IPS-NIHi7 (cell line): ENCODE data around the gene GPR137B.
"Not testable (repeated sequence)": the region's sequence is repeated elsewhere in the genome, so short reads cannot be mapped to it uniquely, and the experiment has no call there.

ENCODE experiments used
- DNase-seq: peaks from one replicate; pipeline ENCODE4 v3.0.0; 2012; ENCODE audit warnings: mixed read lengths; ENCODE audit errors: extremely low spot score

Gene GPR137B, protein sequence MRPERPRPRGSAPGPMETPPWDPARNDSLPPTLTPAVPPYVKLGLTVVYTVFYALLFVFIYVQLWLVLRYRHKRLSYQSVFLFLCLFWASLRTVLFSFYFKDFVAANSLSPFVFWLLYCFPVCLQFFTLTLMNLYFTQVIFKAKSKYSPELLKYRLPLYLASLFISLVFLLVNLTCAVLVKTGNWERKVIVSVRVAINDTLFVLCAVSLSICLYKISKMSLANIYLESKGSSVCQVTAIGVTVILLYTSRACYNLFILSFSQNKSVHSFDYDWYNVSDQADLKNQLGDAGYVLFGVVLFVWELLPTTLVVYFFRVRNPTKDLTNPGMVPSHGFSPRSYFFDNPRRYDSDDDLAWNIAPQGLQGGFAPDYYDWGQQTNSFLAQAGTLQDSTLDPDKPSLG

DNA sequence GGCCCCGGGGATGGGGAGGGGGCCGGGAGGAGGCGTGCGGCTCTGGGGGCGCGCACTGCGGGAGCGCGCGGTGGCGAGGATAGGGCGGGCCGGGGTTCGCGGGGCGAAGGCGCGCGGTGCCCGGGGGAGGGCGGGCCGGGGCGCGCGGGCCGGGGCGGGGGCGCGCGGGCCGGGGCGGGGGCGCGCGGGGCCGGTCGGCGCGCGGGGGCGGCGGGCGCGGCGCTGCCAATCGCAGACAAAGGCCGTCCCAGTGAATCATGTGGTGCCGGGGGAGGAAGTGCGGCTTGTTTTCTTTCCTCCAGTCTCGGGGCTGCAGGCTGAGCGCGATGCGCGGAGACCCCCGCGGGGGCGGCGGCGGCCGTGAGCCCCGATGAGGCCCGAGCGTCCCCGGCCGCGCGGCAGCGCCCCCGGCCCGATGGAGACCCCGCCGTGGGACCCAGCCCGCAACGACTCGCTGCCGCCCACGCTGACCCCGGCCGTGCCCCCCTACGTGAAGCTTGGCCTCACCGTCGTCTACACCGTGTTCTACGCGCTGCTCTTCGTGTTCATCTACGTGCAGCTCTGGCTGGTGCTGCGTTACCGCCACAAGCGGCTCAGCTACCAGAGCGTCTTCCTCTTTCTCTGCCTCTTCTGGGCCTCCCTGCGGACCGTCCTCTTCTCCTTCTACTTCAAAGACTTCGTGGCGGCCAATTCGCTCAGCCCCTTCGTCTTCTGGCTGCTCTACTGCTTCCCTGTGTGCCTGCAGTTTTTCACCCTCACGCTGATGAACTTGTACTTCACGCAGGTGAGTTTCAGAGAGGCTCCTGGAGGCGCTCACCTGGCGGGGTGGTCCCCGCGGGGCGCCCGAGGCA lies at the start of gene GPR137B:
GPR137B (plus strand) TSS at position 287 of the 851 bp plus-strand sequence; CDS start at position 371, 84 bp downstream.
- DNase-seq = peak; percentile 79

- DNase-seq = no peak
Observed at GRCh38 chr1:236092899-236093298, 49.4 kb upstream of the GPR137B start.

DNA sequence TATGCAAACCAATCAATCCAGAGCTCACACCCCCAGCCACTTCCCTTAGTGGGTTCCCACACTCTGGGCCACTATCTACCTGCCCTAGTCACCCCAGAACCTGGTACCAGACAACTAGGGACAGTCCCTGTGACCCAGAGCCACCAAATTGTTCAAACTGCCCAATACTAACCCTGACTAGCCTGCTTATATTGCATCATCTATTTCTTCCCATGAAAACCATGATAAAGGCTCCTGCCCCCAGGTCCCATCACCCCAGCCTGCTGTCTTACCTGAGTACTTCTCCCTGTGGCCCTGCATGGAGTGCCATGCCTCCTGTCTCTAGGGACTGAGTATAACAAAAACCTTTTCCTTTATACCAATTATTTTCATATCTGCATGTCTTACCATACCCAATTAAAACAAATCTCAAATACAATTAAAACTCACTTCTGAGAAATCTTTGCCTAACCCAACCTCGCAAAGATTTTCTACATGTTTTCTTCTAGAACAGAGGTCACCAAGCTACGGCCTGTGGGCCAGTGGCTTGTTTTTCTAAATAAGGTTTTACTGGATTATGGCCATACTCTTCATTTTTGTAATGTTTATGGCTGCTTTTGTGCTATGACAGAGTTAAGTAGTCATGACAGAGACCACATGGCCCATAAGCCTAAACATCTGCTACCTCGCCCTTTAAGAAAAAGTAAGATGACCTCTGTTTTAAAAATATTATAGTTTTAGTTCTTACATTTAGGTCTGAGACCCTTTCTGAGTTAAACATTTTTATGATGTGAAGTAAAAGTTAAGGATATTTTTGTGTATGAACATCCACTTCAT lies 46.4 kb upstream of the GPR137B start:
- no peak for DNase-seq

- DNase-seq = not testable (repeated sequence)
Observed at GRCh38 chr1:236096660-236097482, 45.5 kb upstream of the GPR137B start.

DNA sequence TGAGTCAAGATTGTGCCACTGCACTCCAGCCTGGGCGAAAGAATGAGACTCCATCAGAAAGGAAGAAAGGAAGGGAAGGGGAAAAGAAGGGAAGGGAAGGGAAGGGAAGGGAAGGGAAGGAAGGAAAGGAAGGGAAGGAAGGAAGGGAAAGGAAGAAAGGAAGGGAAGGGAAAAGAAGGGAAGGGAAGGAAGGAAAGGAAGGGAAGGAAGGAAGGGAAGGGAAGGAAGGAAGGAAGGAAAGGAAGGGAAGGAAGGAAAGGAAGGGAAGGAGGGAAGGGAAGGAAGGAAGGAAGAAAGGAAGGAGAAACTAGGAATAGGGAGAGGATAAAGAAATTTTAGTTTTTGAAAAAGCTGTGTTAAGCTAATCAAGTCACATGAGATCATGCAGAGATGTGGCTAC lies 44.1 kb upstream of the GPR137B start:
- no peak for DNase-seq

DNA sequence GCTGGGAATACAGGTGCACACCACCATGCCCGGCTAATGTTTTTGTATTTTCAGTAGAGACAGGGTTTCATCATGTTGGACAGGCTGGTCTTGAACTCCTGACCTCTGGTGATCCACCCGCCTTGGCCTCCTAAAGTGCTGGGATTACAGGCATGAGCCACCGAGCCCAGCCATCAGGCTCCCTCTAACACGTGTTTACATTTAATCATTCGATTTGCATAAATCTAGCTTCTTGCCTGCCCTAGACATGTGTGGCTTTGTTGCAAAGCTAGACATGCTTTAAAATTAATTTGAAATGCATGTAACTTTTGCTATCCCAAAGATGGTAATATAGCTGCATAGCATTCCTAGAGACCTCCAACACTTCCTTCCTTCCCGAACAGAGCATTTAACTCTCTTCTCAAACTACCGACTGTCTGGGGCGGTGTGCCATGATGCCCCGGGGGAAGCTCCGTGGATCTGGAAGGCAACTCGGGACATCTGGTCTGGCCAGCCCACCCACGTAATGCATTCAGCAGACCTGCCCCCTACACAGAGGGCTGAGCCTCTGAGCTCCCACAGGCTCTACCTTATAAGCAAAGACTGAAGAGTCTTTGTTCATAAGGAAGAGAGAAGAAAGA lies 42.9 kb upstream of the GPR137B start:
- DNase-seq = peak; percentile 8

DNA sequence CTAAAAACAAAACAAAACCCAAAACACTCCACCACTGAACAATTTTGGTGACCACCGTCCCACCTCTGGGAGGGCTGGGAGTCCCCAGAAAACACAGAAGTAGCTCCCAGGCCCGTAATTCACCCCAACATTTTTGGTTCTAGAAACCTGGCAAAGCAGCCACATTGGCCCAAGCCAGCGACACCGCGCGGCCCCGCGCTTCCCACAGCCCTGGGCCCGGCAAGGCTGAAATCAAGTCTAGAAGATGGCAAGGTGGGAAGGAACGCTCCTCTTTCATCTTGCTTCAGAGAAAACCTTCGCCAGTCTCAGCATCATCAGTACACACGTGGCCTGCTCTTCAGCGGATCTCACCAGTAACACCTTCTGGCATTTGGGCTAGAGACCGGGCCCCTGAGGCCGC lies 41.5 kb upstream of the GPR137B start:
- no peak for DNase-seq

- DNase-seq = no peak
Observed at GRCh38 chr1:236101233-236102200, 40.8 kb upstream of the GPR137B start.

DNA sequence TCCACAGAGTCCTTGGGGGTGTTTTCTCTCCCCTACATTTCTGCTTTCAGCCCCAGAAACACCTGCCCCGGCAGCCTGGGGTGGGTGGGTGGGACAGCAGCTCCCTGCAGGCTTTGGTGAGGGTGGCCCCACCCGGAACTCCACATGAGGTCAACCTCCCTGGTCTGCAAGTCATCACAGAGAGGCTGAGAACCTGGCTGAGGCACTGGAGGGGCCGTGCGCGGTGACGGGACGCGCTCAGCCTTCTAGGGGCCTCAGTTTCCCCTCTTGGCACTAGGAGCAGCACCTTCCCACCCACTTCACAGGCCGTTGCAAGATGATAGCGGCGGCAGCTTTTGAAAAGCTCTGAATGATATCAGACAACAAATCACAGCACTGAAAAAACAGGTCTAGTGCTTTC lies 39.7 kb upstream of the GPR137B start:
- no peak for DNase-seq

DNA sequence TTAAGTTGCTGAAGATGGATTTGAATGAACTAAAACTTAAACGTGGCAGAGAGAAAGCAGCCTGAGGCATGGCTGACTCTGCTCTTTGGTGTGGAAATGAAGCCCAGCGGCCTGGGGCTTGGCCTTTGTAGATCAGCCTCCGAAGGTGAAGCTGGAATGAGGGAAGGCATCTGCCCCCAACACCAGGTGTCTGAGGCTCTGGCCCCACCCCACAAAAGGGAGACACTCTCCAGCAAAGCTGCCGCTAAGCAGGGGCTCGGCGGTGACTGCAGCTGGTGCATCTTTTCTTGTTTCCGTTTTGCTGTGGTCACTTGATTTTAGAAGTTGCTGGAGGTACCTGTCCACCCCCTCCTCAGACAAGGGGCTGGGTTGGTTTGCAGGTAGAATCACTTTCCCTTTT lies 39.3 kb upstream of the GPR137B start:
- DNase-seq = peak; percentile 57

- peak; percentile 79 for DNase-seq
Observed at GRCh38 chr1:236103646-236104218, 38.6 kb upstream of the GPR137B start.

DNA sequence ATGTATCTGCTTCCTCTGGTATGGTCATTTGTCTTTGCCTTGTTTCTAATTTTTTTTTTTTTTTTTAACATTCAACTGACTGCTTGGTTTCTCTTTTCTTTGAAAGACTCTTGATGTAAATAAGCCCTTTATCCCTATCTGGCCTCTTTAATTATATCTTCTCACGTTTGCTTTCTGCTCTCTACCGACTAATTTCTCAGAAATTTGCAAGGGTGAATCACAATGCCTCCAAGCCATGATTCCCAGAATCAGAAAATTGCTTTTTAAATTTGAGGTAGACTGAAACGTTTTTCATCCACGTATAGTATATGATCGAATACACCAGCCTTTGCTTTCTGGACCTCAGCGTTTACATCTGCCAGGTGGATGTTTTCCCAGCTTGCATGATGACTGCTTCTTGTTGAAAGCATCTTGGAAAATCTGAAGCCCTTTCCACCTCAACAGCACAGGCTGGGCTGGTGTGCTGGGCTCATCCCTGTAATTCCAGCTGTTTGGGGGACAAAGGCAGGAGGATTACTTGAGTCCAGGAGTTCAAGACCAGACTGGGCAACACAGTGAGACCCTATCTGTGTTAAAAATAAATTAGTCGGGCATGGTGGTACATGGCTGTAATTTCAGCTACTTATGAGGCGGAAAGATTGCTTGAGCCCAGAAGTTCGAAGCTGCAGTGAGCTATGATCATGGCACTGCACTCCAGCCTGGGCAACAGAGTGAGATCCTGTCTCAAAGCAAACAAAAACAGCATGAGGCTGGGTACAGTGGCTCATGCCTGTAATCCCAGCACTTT lies 35.0 kb upstream of the GPR137B start:
- DNase-seq = no peak

DNA sequence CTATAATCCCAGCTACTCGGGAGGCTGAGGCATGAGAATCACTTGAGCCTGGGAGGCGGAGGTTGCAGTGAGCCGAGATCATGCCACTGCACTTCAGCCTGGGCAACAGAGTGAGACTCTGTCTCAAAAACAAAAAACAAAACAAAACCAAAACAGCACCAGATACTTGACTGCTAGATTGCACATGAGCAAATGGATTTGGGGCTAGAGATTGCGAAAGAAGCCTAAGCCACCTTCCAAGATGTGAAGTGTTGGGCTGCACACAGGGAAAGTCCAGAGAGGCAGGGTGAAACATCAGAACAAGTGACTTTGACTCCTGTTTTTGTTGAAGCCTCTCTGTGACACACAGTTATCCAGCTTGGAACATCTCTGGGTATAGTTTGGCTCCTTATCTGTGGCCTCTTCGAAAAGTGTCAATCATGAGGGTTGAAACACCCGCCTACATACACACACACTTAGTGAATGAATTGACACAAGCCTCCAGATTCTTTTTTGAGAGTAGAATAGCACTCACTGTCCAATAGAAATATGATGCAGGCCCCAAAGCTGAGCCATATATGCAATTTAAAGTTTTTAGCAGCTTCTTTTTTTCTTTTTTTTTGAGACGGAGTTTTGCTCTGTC lies 34.2 kb upstream of the GPR137B start:
- DNase-seq = no peak

DNA sequence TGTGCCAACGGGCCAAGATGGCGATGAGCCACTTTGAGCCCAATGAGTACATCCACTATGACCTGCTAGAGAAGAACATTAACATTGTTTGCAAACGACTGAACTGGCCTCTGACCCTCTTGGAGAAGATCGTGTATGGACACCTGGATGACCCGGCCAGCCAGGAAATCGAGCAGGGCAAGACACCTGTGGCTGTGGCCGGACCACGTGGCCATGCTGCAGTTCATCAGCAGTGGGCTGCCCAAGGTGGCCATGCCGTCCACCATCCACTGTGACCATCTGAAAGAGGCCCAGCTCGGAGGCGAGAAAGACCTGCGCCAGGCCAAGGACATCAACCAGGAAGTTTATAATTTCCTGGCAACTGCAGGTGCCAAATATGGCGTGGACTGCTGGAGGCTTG lies 32.2 kb upstream of the GPR137B start:
- DNase-seq = no peak

- no peak for DNase-seq
Observed at GRCh38 chr1:236111527-236112331, 30.6 kb upstream of the GPR137B start.

GRCh38 chr1:236112332-236112627 lies 30.1 kb upstream of the GPR137B start:
- no peak for DNase-seq
